Left lung (tissue), 10 donors: ENCODE measurements around the gene TMEM51. TPM values are rescaled to one million over a fixed set of nuclear protein-coding genes. Genes with fewer than 3 reads are reported as not detected.
A peak's percentile ranks its signal among the peaks of the same experiment; 100 is the strongest.

Source experiments
- ATAC-seq: fragments of 200-7000 bp; cut with Tn5 transposase; one replicate; pipeline ENCODE4 v1.9.1; 2020; ENCODE audit warnings: moderate library complexity
- DNase-seq, 4 donors: peaks; one replicate each; pipeline ENCODE4 v3.0.0-alpha.2; 2013 to 2020
- H3K27ac ChIP-seq, 2 donors: fragments of 200-600 bp; sonication (generic) in 1 of 2; one replicate each; pipeline versions ENCODE4 v1.5.0 to v1.8.0; 2020 to 2021
- H3K27me3 ChIP-seq, 2 donors: fragments of 200-600 bp; sonication (generic) in 1 of 2; one replicate each; pipeline versions ENCODE4 v1.5.0 to v1.8.0; 2020 to 2021
- H3K36me3 ChIP-seq, 2 donors: fragments of 200-600 bp; sonication (generic) in 1 of 2; one replicate each; pipeline versions ENCODE4 v1.5.0 to v1.8.0; 2020 to 2021
- H3K4me1 ChIP-seq, 2 donors: fragments of 200-600 bp; one replicate each; pipeline ENCODE4 v1.8.0; 2021
- H3K4me3 ChIP-seq, 2 donors: fragments of 200-600 bp; sonication (generic) in 1 of 2; one replicate each; pipeline versions ENCODE4 v1.5.0 to v1.8.0; 2020 to 2021; ENCODE audit warnings: mild to moderate bottlenecking in 1 of 2
- H3K9me3 ChIP-seq, 2 donors: fragments of 200-600 bp; sonication (generic) in 1 of 2; one replicate each; pipeline versions ENCODE4 v1.5.0 to v1.8.0; 2020 to 2021
- intact Hi-C, 2 donors: fragments of 100-400 bp; cut with DNase I; formaldehyde crosslinking; loops; one replicate each; pipeline versions ENCODE4 v1.11.2 to v1.14.2; 2022
- polyA plus RNA-seq, 6 donors: library from polyadenylated mRNA; unstranded; fragments of 120-200 nt; gene quantifications; one replicate each; pipeline ENCODE4 v1.2.1, GENCODE V29; 2013; ENCODE audit not compliant: insufficient read length in 6 of 6
- total RNA-seq, 2 donors: library from RNA; stranded (reverse); fragmentation: NEBNext Ultra II Directional; extraction: Animal tissue kit (Norgen Biotek cat#: 25700); gene quantifications; one replicate each; pipeline ENCODE4 v1.2.1, GENCODE V29; 2021
- TF ChIP-seq, protein P1 (sequence below), 2 donors: fragments of 200-600 bp; sonication (generic) in 1 of 2; IDR thresholded peaks; one replicate each; pipeline versions ENCODE4 v1.5.0 to v1.8.0; 2021; ENCODE audit warnings: antibody characterized with exemption in 2 of 2
- donor health status: DM: no; HTN: yes; CAD: no.
- donor health status: DM: no; HTN: no; CAD: no.

The TMEM51 gene
- total and polyA plus RNA-seq, 8 donors: 10.6 to 17.9 (median 15.7) TPM

- H3K27me3 ChIP-seq: no peaks in the 10 kb centered on the region
- H3K9me3 ChIP-seq: no peaks in the 10 kb centered on the region
- H3K4me3 ChIP-seq: no peak overlapping the region
- ATAC-seq: no peak
- no peak for DNase-seq
- H3K4me1 ChIP-seq: peaks cover 0 to 17% of the 10 kb centered on the region in 2 donors
- TF ChIP-seq, protein P1, sequence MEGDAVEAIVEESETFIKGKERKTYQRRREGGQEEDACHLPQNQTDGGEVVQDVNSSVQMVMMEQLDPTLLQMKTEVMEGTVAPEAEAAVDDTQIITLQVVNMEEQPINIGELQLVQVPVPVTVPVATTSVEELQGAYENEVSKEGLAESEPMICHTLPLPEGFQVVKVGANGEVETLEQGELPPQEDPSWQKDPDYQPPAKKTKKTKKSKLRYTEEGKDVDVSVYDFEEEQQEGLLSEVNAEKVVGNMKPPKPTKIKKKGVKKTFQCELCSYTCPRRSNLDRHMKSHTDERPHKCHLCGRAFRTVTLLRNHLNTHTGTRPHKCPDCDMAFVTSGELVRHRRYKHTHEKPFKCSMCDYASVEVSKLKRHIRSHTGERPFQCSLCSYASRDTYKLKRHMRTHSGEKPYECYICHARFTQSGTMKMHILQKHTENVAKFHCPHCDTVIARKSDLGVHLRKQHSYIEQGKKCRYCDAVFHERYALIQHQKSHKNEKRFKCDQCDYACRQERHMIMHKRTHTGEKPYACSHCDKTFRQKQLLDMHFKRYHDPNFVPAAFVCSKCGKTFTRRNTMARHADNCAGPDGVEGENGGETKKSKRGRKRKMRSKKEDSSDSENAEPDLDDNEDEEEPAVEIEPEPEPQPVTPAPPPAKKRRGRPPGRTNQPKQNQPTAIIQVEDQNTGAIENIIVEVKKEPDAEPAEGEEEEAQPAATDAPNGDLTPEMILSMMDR (IDR thresholded peaks at IDR 0.05): no peak
- intact Hi-C loops: no loop called here
- H3K27ac ChIP-seq: no peak overlapping the region
- no peaks in the 10 kb centered on the region for H3K36me3 ChIP-seq
Measured at GRCh38 chr1:15226388-15227255, 73.1 kb downstream of the TMEM51 start.

DNA sequence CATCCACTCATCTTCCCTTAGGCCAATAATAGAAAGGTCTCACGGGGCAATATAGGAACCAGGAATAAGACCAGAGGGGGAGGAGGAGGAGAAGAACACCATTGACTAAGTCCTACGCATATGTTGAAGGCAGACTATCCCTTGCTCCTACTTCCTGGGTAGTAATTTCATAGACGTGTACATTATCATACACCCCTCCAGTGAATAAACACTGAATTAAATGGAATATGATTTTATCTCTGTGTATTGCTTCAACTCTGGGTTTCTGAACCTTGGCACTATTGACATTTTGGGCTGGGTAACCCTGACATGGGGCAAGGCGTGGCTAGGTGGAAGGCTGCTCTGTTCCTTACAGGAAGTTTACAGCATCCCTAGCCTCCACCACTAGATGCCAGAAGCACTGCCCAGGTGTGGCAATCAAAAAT, 76.2 kb downstream of the TMEM51 start:
- ATAC-seq: peak; percentile 25

DNA sequence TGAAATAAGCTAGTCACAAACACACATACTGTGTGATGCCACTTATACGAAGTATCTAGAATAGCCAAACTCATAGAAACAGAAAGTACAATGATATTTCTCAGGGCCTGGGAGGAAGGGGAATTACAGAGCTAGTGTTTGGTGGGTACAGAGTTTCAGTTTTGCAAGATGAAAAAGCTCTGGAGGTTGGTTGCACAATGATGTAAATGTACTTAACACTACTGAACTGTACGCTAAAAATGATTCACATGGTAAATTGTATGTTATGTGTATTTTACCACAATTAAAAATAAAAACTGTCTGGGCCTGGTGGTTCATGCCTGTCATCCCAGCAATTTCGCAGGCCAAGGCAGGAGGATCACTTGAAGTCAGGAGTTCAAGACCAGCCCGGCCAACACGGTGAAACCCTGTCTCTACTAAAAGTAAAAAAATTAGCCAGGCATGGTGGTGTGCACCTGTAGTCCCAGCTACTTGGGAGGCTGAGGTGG, 78.2 kb downstream of the TMEM51 start:
- TF ChIP-seq, protein P1 (IDR thresholded peaks at IDR 0.05): no peak
- H3K4me1 ChIP-seq: no peaks in the 10 kb centered on the region
- H3K9me3 ChIP-seq: no peaks in the 10 kb centered on the region
- no peak overlapping the region for H3K4me3 ChIP-seq
- intact Hi-C loops: no loop called here
- peak overlapping the region in 1 of 2 donors; percentile 25 for H3K27ac ChIP-seq
- ATAC-seq (peak; percentile 51), DNase-seq (no peak)
- no peaks in the 10 kb centered on the region for H3K27me3 ChIP-seq
- H3K36me3 ChIP-seq: no peaks in the 10 kb centered on the region

More for the DNA sequence above, 76.2 kb downstream of the TMEM51 start:
- DNase-seq: no peak
- Histone ChIP-seq H3K36me3 (no peaks in the 10 kb centered on the region), H3K4me1 (no peaks in the 10 kb centered on the region), H3K9me3 (no peaks in the 10 kb centered on the region), H3K27me3 (no peaks in the 10 kb centered on the region), H3K27ac (no peak overlapping the region), H3K4me3 (no peak overlapping the region)
- intact Hi-C loops: no loop called here
- TF ChIP-seq, protein P1 (IDR thresholded peaks at IDR 0.05): no peak

DNA sequence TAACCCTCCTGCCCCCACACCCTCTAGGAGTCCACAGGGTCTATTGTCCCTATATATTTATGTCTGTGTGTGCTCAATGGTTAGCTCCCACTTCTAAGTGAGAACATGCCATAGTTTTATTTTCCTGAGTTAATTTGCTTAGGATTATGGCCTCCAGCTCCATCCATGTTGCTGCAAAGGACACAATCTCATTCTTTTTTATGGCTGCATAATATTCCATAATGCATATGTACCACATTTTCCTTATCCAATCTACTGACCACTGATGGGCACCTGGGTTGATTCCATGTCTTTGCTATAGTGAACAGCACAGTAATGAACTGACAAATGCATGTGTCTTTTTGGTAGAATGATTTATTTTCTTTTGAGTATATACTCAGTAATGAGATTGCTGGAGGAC, 80.1 kb downstream of the TMEM51 start:
- ATAC-seq (no peak), DNase-seq (no peak)
- Histone ChIP-seq H3K9me3 (no peaks in the 10 kb centered on the region), H3K36me3 (no peaks in the 10 kb centered on the region), H3K4me3 (no peak overlapping the region), H3K4me1 (no peaks in the 10 kb centered on the region), H3K27me3 (no peaks in the 10 kb centered on the region), H3K27ac (no peak overlapping the region)
- intact Hi-C loops: no loop called here
- TF ChIP-seq, protein P1 (IDR thresholded peaks at IDR 0.05): no peak

- H3K9me3 ChIP-seq: no peaks in the 10 kb centered on the region
- H3K4me3 ChIP-seq: no peak overlapping the region
- TF ChIP-seq, protein P1 (IDR thresholded peaks at IDR 0.05): no peak
- intact Hi-C loops: no loop called here
- H3K27ac ChIP-seq: no peak overlapping the region
- DNase-seq (no peak), ATAC-seq (no peak)
- no peaks in the 10 kb centered on the region for H3K36me3 ChIP-seq
- H3K27me3 ChIP-seq: no peaks in the 10 kb centered on the region
- H3K4me1 ChIP-seq: no peaks in the 10 kb centered on the region
Measured at GRCh38 chr1:15236321-15236721, 82.8 kb downstream of the TMEM51 start.
